SU-DHL-6 (cell line): ENCODE measurements around the gene TBC1D10B.
"Not testable (repeated sequence)": the region's sequence is repeated elsewhere in the genome, so short reads cannot be mapped to it uniquely, and the experiment has no call there.

Experiments used
- H2AFZ ChIP-seq: fragments of 200-600 bp; sonication (generic); 2 replicates; pipeline ENCODE4 v1.6.1; 2014; ENCODE audit warnings: low read depth, mild to moderate bottlenecking, moderate library complexity, mixed read lengths, antibody characterized with exemption, low read length; ENCODE audit not compliant: severe bottlenecking
- H3F3A ChIP-seq: fragments of 200-600 bp; shearing (Covaris generic); 2 replicates; pipeline ENCODE4 v1.6.0; 2016; ENCODE audit warnings: antibody characterized with exemption, mild to moderate bottlenecking; ENCODE audit not compliant: insufficient read depth
- H3K27ac ChIP-seq: fragments of 200-600 bp; sonication (generic); 2 replicates; pipeline ENCODE4 v1.5.1; 2016; ENCODE audit warnings: low read depth, mild to moderate bottlenecking, low read length, moderate library complexity, mixed read lengths
- H3K27me3 ChIP-seq: fragments of 200-600 bp; sonication (generic), shearing (Covaris generic); 2 replicates; pipeline ENCODE4 v1.6.0; 2014; ENCODE audit warnings: mild to moderate bottlenecking, low read length
- H3K36me3 ChIP-seq: fragments of 200-600 bp; sonication (generic); 2 replicates; pipeline ENCODE4 v1.6.1; 2014; ENCODE audit warnings: mild to moderate bottlenecking, low read length, mixed read lengths
- H3K4me2 ChIP-seq: fragments of 300-600, 200-600 bp; shearing (Covaris generic), sonication (generic); 2 replicates; pipeline ENCODE4 v1.6.0; 2014; ENCODE audit warnings: low read length, low read depth, mild to moderate bottlenecking; ENCODE audit not compliant: poor library complexity, severe bottlenecking
- H3K4me3 ChIP-seq: fragments of 200-600 bp; sonication (generic); 2 replicates; pipeline ENCODE4 v1.5.1; 2014; ENCODE audit warnings: antibody characterized with exemption, low read length, mild to moderate bottlenecking, mixed read lengths; ENCODE audit not compliant: insufficient read depth, poor library complexity, severe bottlenecking
- H3K79me2 ChIP-seq: fragments of 200-600 bp; sonication (generic); 2 replicates; pipeline ENCODE4 v1.6.1; 2014; ENCODE audit warnings: mild to moderate bottlenecking, low read length, moderate library complexity; ENCODE audit not compliant: insufficient read depth
- H3K9ac ChIP-seq: fragments of 200-600 bp; sonication (generic); 2 replicates; pipeline ENCODE4 v1.7.0; 2014; ENCODE audit warnings: mild to moderate bottlenecking, low read length
- H3K9me2 ChIP-seq: fragments of 200-600 bp; sonication (generic); replicated peaks from 2 replicates; pipeline ENCODE4 v1.6.1; 2014; ENCODE audit warnings: low read length; ENCODE audit not compliant: insufficient read depth
- H3K9me3 ChIP-seq: fragments of 200-600 bp; sonication (generic); 2 replicates; pipeline ENCODE4 v1.6.1; 2014; ENCODE audit warnings: low read length, mixed read lengths; ENCODE audit not compliant: insufficient read depth
- H4K20me1 ChIP-seq: fragments of 200-600 bp; sonication (generic); 2 replicates; pipeline ENCODE4 v1.6.1; 2014; ENCODE audit warnings: low read depth, mild to moderate bottlenecking, antibody characterized with exemption, low read length, moderate library complexity, mixed read lengths
- CTCF ChIP-seq: fragments of 200-600 bp; sonication (generic); IDR thresholded peaks from one replicate; pipeline ENCODE4 v1.5.1; 2017; ENCODE audit warnings: antibody characterized with exemption, mild to moderate bottlenecking, low read length, moderate library complexity; ENCODE audit not compliant: insufficient read depth, poor library complexity, severe bottlenecking
- EZH2phosphoT487 ChIP-seq: fragments of 200-600 bp; sonication (generic), shearing (Covaris generic); conservative IDR thresholded peaks from 2 replicates; pipeline ENCODE4 v1.6.1; 2018; ENCODE audit warnings: mild to moderate bottlenecking, antibody characterized with exemption, low read length, moderate library complexity, mixed read lengths

The TBC1D10B gene

DNA sequence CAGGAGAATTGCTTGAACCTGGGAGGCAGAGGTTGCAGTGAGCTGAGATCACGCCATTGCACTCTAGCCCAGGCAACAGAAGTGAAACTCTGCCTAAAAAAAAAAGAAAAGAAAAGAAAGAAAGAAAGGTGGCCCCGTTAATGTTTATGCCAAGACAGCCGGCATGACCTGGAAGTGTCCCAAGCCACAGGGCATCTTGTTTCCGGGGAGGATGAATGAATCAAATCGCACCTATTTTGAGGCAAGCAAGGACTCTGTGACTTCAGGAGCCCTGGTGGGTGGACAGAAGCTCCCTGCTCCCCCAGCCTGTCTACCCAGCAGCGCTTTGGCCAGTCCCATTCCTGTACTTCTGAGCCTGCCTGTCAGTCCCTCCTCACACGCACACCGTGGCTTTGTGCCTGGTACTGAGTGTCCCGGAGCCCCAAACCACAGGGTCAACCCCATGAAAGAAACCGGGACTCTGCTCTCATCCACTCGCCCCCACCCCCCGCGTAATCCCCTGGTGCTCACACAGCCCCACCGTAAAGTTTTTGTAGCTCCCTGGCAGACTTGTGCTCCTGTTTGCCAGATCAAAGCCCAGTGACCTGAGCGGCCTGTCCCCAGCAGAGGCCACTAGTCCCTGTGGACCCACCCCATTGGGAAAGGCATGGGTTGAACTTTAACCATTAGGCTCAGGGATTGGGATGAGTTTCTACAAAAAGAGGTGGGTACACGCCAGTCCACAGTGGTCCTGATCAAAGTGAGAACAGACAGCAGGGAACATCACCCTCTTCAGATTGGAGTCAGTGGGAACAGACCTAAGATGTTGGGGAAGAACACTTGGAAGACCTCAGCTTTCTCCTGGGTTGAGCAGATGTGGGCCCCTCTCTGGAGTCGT, 34.5 kb downstream of the TBC1D10B start:
- H3K9me3 ChIP-seq, result no peaks in the 10 kb centered on the region
- H3K9me2 ChIP-seq, result no peaks in the 10 kb centered on the region
- peak overlapping the region; percentile 54 for H3K4me3 ChIP-seq
- peaks cover 12% of the 10 kb centered on the region for H3F3A ChIP-seq
- peak overlapping the region; percentile 74 for H3K9ac ChIP-seq
- TF ChIP-seq EZH2phosphoT487 (no peak), CTCF (no peak)
- H4K20me1 ChIP-seq, result no peaks in the 10 kb centered on the region
- no peaks in the 10 kb centered on the region for H3K27me3 ChIP-seq
- peaks cover 29% of the 10 kb centered on the region for H3K79me2 ChIP-seq
- H3K4me2 ChIP-seq, result peak overlapping the region; percentile 71
- H3K36me3 ChIP-seq, result no peaks in the 10 kb centered on the region
- peak overlapping the region; percentile 89 for H3K27ac ChIP-seq
- no peak overlapping the region for H2AFZ ChIP-seq

DNA sequence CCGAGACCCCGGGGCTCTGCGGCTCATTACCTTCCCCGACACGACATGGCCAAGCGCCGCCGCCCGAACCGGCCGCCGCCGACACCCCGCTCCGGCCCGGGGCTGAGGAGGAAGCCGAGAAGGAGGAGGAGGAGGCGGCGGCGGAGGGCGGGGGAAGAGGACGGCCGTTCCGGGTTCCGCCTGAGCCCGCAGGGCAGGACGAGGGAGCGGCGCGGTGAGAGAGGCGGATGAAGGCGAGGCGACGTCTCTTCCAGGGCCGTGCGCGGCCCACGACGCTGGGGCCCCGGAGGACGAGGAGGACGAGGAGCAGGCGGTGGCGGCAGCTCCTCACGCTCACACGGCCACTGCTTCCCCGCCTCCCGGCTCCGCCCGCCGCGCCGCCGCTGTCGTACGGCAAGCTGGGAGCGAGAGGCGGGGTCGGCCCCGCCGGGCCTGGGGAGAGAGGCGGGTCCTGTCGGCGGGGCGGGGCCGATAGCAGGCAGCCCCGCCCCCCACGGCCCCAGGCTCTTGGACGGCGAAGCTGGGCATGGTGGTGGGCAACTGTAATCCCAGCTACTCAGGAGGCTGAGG, 35.2 kb downstream of the TBC1D10B start:
- Histone ChIP-seq H3F3A (peaks cover 18% of the 10 kb centered on the region), H3K79me2 (peaks cover 28% of the 10 kb centered on the region), H3K4me2 (peak overlapping the region; percentile 71), H3K9ac (peak overlapping the region; percentile 74), H3K27ac (peak overlapping the region; percentile 89), H3K4me3 (peak overlapping the region; percentile 69)
- H3K27me3 ChIP-seq, H3K9me3 ChIP-seq, H4K20me1 ChIP-seq, H3K36me3 ChIP-seq, H2AFZ ChIP-seq, H3K9me2 ChIP-seq: not testable (repeated sequence)

GRCh38 chr16:30334473-30334989, 35.8 kb downstream of the TBC1D10B start:
- not testable (repeated sequence) for H3K27me3 ChIP-seq, H3K36me3 ChIP-seq, H4K20me1 ChIP-seq, H3K9me2 ChIP-seq, H3K9me3 ChIP-seq, H2AFZ ChIP-seq
- Histone ChIP-seq H3K27ac (peak overlapping the region; percentile 89), H3K79me2 (peaks cover 33% of the 10 kb centered on the region), H3K4me3 (peak overlapping the region; percentile 69), H3K9ac (peak overlapping the region; percentile 74), H3K4me2 (peak overlapping the region; percentile 56), H3F3A (peaks cover 18% of the 10 kb centered on the region)

- Histone ChIP-seq H3K4me2 (peak overlapping the region; percentile 46), H3F3A (peaks cover 30% of the 10 kb centered on the region)
Observed at GRCh38 chr16:30324220-30324619, 46.1 kb downstream of the TBC1D10B start.

GRCh38 chr16:30318647-30319046, 51.6 kb downstream of the TBC1D10B start:
- not testable (repeated sequence) for H3K9me3 ChIP-seq, H3F3A ChIP-seq, H4K20me1 ChIP-seq, H3K9ac ChIP-seq, H3K4me3 ChIP-seq, H3K27me3 ChIP-seq, H2AFZ ChIP-seq, H3K36me3 ChIP-seq, H3K9me2 ChIP-seq, H3K4me2 ChIP-seq
- Histone ChIP-seq H3K79me2 (peaks cover 75% of the 10 kb centered on the region), H3K27ac (peak overlapping the region; percentile 47; the same call in 1 of the 2 replicates)

More at GRCh38 chr16:30324220-30324619, 46.1 kb downstream of the TBC1D10B start:
- not testable (repeated sequence) for H3K9me3 ChIP-seq, H3K4me3 ChIP-seq, H3K27me3 ChIP-seq, H4K20me1 ChIP-seq, H2AFZ ChIP-seq, H3K9me2 ChIP-seq, H3K36me3 ChIP-seq
- peak overlapping the region; percentile 35; the same call in 1 of the 2 replicates for H3K9ac ChIP-seq
- H3K79me2 ChIP-seq, result peaks cover 62% of the 10 kb centered on the region
- H3K27ac ChIP-seq, result peak overlapping the region; percentile 87

GRCh38 chr16:30310937-30311336, 59.4 kb downstream of the TBC1D10B start:
- not testable (repeated sequence) for H2AFZ ChIP-seq, H3K9me2 ChIP-seq, H4K20me1 ChIP-seq, H3F3A ChIP-seq, H3K36me3 ChIP-seq, H3K9ac ChIP-seq, H3K27me3 ChIP-seq, H3K4me2 ChIP-seq, H3K4me3 ChIP-seq, H3K9me3 ChIP-seq
- Histone ChIP-seq H3K79me2 (peaks cover 51% of the 10 kb centered on the region), H3K27ac (peak overlapping the region; percentile 45; the same call in 1 of the 2 replicates)

- Histone ChIP-seq H3K79me2 (peaks cover 38% of the 10 kb centered on the region), H3K27ac (peak overlapping the region; percentile 58), H3K4me2 (peak overlapping the region; percentile 51)
- H3K27me3 ChIP-seq, H3K36me3 ChIP-seq, H4K20me1 ChIP-seq, H3K9ac ChIP-seq, H3F3A ChIP-seq, H3K4me3 ChIP-seq, H3K9me3 ChIP-seq, H3K9me2 ChIP-seq, H2AFZ ChIP-seq: not testable (repeated sequence)
Observed at GRCh38 chr16:30309255-30309654, 61.0 kb downstream of the TBC1D10B start.
